ENCODE measurements around the gene REPS2.

Gene REPS2

DNA sequence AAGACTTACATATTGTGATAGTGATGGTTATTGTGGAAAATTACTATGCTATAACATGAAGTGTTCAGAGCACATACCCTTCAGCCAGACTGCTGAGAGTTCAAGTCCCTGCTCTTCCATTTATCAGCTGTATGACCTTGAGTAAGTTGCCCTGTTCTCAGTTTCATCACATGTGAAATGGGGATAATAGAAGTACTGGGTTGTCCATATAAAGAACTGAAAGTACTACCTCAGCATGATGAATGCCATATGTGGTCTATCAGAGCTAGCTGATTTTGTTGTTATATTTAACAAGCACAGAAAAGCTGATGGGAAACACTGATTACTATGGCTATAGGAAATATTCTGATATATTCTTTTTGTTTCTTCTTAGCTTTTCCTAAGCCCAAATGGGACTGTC lies 115.6 kb downstream of the REPS2 start:
- H3F3A ChIP-seq (ENCODE audit: control insufficient read depth, insufficient read depth): no peaks in the 10 kb centered on the region
- H4K20me1 ChIP-seq (ENCODE audit: control insufficient read depth, insufficient read depth, low read depth, low read length): no peaks in the 10 kb centered on the region
- H3K27me3 ChIP-seq (ENCODE audit: control insufficient read depth, low read length): no peaks in the 10 kb centered on the region
- no peak overlapping the region for H3K4me3 ChIP-seq (ENCODE audit: low read length)
- no peak for TF ChIP-seq EZH2phosphoT487 (IDR thresholded peaks at IDR 0.05; ENCODE audit: borderline replicate concordance, low read length)
- TF ChIP-seq, protein P1, sequence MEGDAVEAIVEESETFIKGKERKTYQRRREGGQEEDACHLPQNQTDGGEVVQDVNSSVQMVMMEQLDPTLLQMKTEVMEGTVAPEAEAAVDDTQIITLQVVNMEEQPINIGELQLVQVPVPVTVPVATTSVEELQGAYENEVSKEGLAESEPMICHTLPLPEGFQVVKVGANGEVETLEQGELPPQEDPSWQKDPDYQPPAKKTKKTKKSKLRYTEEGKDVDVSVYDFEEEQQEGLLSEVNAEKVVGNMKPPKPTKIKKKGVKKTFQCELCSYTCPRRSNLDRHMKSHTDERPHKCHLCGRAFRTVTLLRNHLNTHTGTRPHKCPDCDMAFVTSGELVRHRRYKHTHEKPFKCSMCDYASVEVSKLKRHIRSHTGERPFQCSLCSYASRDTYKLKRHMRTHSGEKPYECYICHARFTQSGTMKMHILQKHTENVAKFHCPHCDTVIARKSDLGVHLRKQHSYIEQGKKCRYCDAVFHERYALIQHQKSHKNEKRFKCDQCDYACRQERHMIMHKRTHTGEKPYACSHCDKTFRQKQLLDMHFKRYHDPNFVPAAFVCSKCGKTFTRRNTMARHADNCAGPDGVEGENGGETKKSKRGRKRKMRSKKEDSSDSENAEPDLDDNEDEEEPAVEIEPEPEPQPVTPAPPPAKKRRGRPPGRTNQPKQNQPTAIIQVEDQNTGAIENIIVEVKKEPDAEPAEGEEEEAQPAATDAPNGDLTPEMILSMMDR (IDR thresholded peaks at IDR 0.05; ENCODE audit: low read depth, low read length, poor library complexity, severe bottlenecking): no peak
- no peaks in the 10 kb centered on the region for H3K9me3 ChIP-seq (ENCODE audit: control insufficient read depth, insufficient read depth, low read length)
- H3K36me3 ChIP-seq (ENCODE audit: control insufficient read depth, low read length): no peaks in the 10 kb centered on the region
- no peaks in the 10 kb centered on the region for H3K79me2 ChIP-seq (ENCODE audit: control insufficient read depth, low read length)
- H3K9me2 ChIP-seq (replicated peaks; ENCODE audit: control insufficient read depth, low read length): no peaks in the 10 kb centered on the region
- no peaks in the 10 kb centered on the region for H3K4me1 ChIP-seq (ENCODE audit: control insufficient read depth, low read length)
- no peak overlapping the region for H3K27ac ChIP-seq (ENCODE audit: low read depth, low read length)
- H3K4me2 ChIP-seq (ENCODE audit: low read length): no peak overlapping the region

GRCh38 chrX:17065100-17065499 lies 118.6 kb downstream of the REPS2 start:
- H3K4me3 ChIP-seq (ENCODE audit: low read length): no peak overlapping the region

DNA sequence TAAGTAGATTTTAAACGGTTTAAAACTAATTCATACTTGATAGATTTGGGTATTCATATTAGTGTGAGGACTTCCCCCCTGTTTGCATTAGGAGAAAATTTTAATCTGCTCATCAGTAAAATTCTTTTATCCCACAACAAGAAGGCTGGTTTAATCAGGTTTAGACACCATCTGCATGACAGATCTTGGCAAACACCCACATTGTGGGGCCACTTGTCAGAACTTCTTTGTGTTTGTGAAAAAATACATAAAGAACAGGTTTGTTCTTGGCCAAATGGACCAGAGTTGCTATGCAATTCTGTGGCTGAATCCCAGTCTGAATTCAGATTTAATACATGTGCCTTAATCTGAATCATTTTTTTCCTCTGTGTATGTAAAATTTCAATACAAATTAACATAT lies 121.1 kb downstream of the REPS2 start:
- Histone ChIP-seq H4K20me1 (ENCODE audit: control insufficient read depth, insufficient read depth, low read depth, low read length) (no peaks in the 10 kb centered on the region), H3F3A (ENCODE audit: control insufficient read depth, insufficient read depth) (no peaks in the 10 kb centered on the region), H3K36me3 (ENCODE audit: control insufficient read depth, low read length) (no peaks in the 10 kb centered on the region), H3K27me3 (ENCODE audit: control insufficient read depth, low read length) (no peaks in the 10 kb centered on the region), H3K4me1 (ENCODE audit: control insufficient read depth, low read length) (no peaks in the 10 kb centered on the region), H3K4me2 (ENCODE audit: low read length) (no peak overlapping the region), H3K4me3 (ENCODE audit: low read length) (no peak overlapping the region), H3K9me3 (ENCODE audit: control insufficient read depth, insufficient read depth, low read length) (no peaks in the 10 kb centered on the region), H3K9me2 (replicated peaks; ENCODE audit: control insufficient read depth, low read length) (no peaks in the 10 kb centered on the region), H3K79me2 (ENCODE audit: control insufficient read depth, low read length) (no peaks in the 10 kb centered on the region), H3K27ac (ENCODE audit: low read depth, low read length) (no peak overlapping the region)
- no peak for TF ChIP-seq EZH2phosphoT487 (IDR thresholded peaks at IDR 0.05; ENCODE audit: borderline replicate concordance, low read length)
- TF ChIP-seq, protein P1 (IDR thresholded peaks at IDR 0.05; ENCODE audit: low read depth, low read length, poor library complexity, severe bottlenecking): no peak

More at GRCh38 chrX:17065100-17065499, 118.6 kb downstream of the REPS2 start:
- TF ChIP-seq, protein P1 (IDR thresholded peaks at IDR 0.05; ENCODE audit: low read depth, low read length, poor library complexity, severe bottlenecking): no peak
- TF ChIP-seq EZH2phosphoT487 (IDR thresholded peaks at IDR 0.05; ENCODE audit: borderline replicate concordance, low read length): no peak
- H3K9me2 ChIP-seq (replicated peaks; ENCODE audit: control insufficient read depth, low read length): no peaks in the 10 kb centered on the region
- no peaks in the 10 kb centered on the region for H3K9me3 ChIP-seq (ENCODE audit: control insufficient read depth, insufficient read depth, low read length)
- no peaks in the 10 kb centered on the region for H3K4me1 ChIP-seq (ENCODE audit: control insufficient read depth, low read length)
- no peak overlapping the region for H3K27ac ChIP-seq (ENCODE audit: low read depth, low read length)
- no peaks in the 10 kb centered on the region for H4K20me1 ChIP-seq (ENCODE audit: control insufficient read depth, insufficient read depth, low read depth, low read length)
- H3K36me3 ChIP-seq (ENCODE audit: control insufficient read depth, low read length): no peaks in the 10 kb centered on the region
- no peaks in the 10 kb centered on the region for H3F3A ChIP-seq (ENCODE audit: control insufficient read depth, insufficient read depth)
- H3K79me2 ChIP-seq (ENCODE audit: control insufficient read depth, low read length): no peaks in the 10 kb centered on the region
- H3K27me3 ChIP-seq (ENCODE audit: control insufficient read depth, low read length): no peaks in the 10 kb centered on the region
- no peak overlapping the region for H3K4me2 ChIP-seq (ENCODE audit: low read length)

DNA sequence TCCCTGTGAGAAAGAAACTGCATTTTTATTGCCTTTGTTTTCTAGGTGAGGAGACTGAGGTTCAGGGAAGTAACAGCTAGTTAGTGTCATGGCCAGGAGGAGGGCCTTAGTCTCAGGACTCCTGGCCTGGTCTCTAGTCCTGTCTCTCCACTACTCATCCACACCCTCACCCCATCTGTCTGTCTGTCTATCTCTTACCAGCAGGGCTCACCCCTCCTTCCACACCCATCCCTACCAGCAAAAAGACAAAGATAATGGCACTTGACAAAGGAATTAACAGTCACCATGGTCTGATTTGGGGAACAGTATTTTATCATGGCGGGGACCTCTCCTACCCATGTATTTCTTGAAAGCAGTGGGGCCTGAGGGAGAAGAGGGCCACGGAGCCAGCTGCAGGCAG lies 125.8 kb downstream of the REPS2 start:
- no peaks in the 10 kb centered on the region for H3K4me1 ChIP-seq (ENCODE audit: control insufficient read depth, low read length)
- H4K20me1 ChIP-seq (ENCODE audit: control insufficient read depth, insufficient read depth, low read depth, low read length): no peaks in the 10 kb centered on the region
- H3K9me2 ChIP-seq (replicated peaks; ENCODE audit: control insufficient read depth, low read length): no peaks in the 10 kb centered on the region
- no peak overlapping the region for H3K4me3 ChIP-seq (ENCODE audit: low read length)
- H3K27ac ChIP-seq (ENCODE audit: low read depth, low read length): no peak overlapping the region
- H3F3A ChIP-seq (ENCODE audit: control insufficient read depth, insufficient read depth): no peaks in the 10 kb centered on the region
- H3K36me3 ChIP-seq (ENCODE audit: control insufficient read depth, low read length): no peaks in the 10 kb centered on the region
- H3K4me2 ChIP-seq (ENCODE audit: low read length): no peak overlapping the region
- H3K79me2 ChIP-seq (ENCODE audit: control insufficient read depth, low read length): no peaks in the 10 kb centered on the region
- TF ChIP-seq, protein P1 (IDR thresholded peaks at IDR 0.05; ENCODE audit: low read depth, low read length, poor library complexity, severe bottlenecking): no peak
- no peak for TF ChIP-seq EZH2phosphoT487 (IDR thresholded peaks at IDR 0.05; ENCODE audit: borderline replicate concordance, low read length)
- no peaks in the 10 kb centered on the region for H3K9me3 ChIP-seq (ENCODE audit: control insufficient read depth, insufficient read depth, low read length)
- H3K27me3 ChIP-seq (ENCODE audit: control insufficient read depth, low read length): no peaks in the 10 kb centered on the region

All from DOHH2 (cell line).